Upper lobe of right lung (tissue), 1 donor: ENCODE data around the gene SERPINB6. TPM values are rescaled to one million over a fixed set of nuclear protein-coding genes. Genes with fewer than 3 reads are reported as not detected.

Experiments used
- ATAC-seq: fragments of 200-7000 bp; cut with Tn5 transposase; one replicate; pipeline ENCODE4 v1.9.1; 2020; ENCODE audit warnings: mild to moderate bottlenecking, moderate library complexity
- DNase-seq: peaks from one replicate; pipeline ENCODE4 v3.0.0-alpha.2; 2020
- H3K27ac ChIP-seq: fragments of 200-600 bp; one replicate; pipeline ENCODE4 v1.8.0; 2022
- H3K27me3 ChIP-seq: fragments of 200-600 bp; one replicate; pipeline ENCODE4 v1.8.0; 2022; ENCODE audit warnings: mild to moderate bottlenecking
- H3K36me3 ChIP-seq: fragments of 200-600 bp; one replicate; pipeline ENCODE4 v1.8.0; 2022
- H3K4me1 ChIP-seq: fragments of 200-600 bp; one replicate; pipeline ENCODE4 v1.8.0; 2022
- H3K4me3 ChIP-seq: fragments of 200-600 bp; one replicate; pipeline ENCODE4 v1.8.0; 2022; ENCODE audit warnings: mild to moderate bottlenecking
- H3K9me3 ChIP-seq: fragments of 200-600 bp; one replicate; pipeline ENCODE4 v1.8.0; 2022
- intact Hi-C: fragments of 100-400 bp; cut with DNase I; formaldehyde crosslinking; loops from one replicate; pipeline ENCODE4 v1.11.0; 2022
- total RNA-seq: library from RNA; stranded (reverse); fragmentation: NEBNext Ultra II Directional; extraction: Animal tissue kit (Norgen Biotek cat#: 25700); gene quantifications from one replicate; pipeline ENCODE4 v1.2.1, GENCODE V29; 2021
- TF ChIP-seq, protein P1 (sequence below): fragments of 200-600 bp; IDR thresholded peaks from one replicate; pipeline ENCODE4 v1.8.0; 2022; ENCODE audit warnings: antibody characterized with exemption
- donor health status: DM: no; HTN: yes; CAD: no; lungs with severe emphysema.

SERPINB6 gene
- total RNA-seq, 1 donor from 2014 or later: 157 TPM

DNA sequence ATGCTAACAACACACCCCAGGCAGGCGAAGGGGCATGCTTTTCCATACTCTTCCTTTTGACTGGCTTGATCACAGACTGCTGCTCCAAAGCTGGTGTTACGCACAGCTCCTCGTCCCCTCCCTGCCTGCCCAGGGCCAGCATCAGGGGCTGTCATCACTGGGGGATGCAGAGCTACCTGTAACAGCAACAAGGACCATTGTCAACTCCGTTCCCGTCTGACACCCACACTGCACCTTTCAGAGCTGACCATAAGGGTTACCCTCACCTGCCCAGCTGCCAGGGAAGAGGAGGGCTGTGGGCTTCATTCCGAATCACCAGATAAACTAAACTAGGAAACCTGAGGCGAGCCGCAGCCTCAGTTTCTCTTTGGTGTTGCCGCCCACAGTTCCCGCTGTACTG lies 43.8 kb upstream of the SERPINB6 start:
- H3K27ac ChIP-seq: no peak overlapping the region
- TF ChIP-seq, protein P1, sequence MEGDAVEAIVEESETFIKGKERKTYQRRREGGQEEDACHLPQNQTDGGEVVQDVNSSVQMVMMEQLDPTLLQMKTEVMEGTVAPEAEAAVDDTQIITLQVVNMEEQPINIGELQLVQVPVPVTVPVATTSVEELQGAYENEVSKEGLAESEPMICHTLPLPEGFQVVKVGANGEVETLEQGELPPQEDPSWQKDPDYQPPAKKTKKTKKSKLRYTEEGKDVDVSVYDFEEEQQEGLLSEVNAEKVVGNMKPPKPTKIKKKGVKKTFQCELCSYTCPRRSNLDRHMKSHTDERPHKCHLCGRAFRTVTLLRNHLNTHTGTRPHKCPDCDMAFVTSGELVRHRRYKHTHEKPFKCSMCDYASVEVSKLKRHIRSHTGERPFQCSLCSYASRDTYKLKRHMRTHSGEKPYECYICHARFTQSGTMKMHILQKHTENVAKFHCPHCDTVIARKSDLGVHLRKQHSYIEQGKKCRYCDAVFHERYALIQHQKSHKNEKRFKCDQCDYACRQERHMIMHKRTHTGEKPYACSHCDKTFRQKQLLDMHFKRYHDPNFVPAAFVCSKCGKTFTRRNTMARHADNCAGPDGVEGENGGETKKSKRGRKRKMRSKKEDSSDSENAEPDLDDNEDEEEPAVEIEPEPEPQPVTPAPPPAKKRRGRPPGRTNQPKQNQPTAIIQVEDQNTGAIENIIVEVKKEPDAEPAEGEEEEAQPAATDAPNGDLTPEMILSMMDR: no peak
- peaks cover 43% of the 10 kb centered on the region for H3K36me3 ChIP-seq
- DNase-seq (no peak), ATAC-seq (no peak)
- no peaks in the 10 kb centered on the region for H3K4me1 ChIP-seq
- H3K27me3 ChIP-seq: no peaks in the 10 kb centered on the region
- no peak overlapping the region for H3K4me3 ChIP-seq
- intact Hi-C loops: no loop called here
- H3K9me3 ChIP-seq: peaks cover 15% of the 10 kb centered on the region

DNA sequence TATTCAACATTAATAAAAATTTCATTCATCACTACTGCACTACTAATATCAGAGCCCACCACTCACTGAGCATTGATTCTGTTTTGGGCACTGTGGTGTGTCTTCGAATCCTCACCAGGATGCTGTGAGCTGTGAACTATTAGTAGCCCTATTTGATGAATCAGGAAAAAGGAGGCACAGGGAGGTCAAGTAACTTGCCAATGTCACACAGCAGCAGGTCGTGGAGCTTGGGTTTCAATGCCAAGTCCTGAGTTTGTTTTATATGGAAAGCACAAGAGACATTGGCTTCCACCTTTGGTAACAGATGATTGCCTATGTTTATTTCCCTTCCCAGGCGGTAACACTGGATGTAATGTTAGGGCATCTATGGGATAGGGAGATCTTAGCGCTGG lies 43.3 kb upstream of the SERPINB6 start:
- intact Hi-C loops: no loop called here
- Histone ChIP-seq H3K27ac (no peak overlapping the region), H3K27me3 (no peaks in the 10 kb centered on the region), H3K4me3 (no peak overlapping the region), H3K36me3 (peaks cover 48% of the 10 kb centered on the region), H3K4me1 (no peaks in the 10 kb centered on the region), H3K9me3 (peaks cover 15% of the 10 kb centered on the region)
- TF ChIP-seq, protein P1: no peak
- no peak for DNase-seq
- no peak for ATAC-seq

DNA sequence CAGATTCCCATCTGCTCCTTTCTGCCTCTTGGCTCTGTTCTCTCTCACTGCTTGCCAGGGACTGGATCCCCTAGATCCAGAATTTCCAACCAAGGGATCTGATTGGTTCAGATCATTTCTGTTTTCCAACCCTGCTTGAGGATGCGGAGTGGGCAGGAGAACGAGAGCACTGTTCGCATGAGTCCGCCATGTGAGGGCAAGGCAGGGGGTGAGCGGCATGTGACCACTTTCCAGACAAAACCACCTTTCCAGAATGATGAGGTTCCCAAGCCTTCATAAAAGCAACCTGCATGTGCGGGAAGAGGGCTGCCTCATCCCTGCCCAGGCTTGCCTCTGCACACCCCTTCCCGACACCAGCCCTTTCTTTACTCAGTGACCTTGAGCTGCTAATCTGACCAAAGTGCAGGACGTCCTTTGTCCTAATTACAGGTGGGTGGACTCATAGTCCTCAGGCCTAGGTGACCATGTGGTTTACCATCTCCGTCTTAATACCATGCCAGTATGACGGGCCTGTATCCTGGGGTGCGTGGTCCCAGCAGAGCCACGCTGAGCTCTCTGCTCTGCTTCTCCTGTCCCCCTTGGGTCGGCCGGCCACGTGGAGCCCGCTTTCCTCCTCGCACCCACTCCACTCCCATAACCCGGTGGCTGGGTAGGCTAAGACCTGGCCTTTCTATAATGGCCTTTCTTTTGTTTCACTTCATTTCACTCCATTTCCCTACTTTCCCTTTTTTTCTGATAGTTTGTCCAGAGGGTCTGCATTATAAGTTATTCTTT lies 42.7 kb upstream of the SERPINB6 start:
- H3K4me3 ChIP-seq: no peak overlapping the region
- H3K4me1 ChIP-seq: no peaks in the 10 kb centered on the region
- peaks cover 15% of the 10 kb centered on the region for H3K9me3 ChIP-seq
- DNase-seq (no peak), ATAC-seq (no peak)
- no peak overlapping the region for H3K27ac ChIP-seq
- H3K36me3 ChIP-seq: peaks cover 51% of the 10 kb centered on the region
- TF ChIP-seq, protein P1: no peak
- H3K27me3 ChIP-seq: no peaks in the 10 kb centered on the region
- intact Hi-C loops: no loop called here

DNA sequence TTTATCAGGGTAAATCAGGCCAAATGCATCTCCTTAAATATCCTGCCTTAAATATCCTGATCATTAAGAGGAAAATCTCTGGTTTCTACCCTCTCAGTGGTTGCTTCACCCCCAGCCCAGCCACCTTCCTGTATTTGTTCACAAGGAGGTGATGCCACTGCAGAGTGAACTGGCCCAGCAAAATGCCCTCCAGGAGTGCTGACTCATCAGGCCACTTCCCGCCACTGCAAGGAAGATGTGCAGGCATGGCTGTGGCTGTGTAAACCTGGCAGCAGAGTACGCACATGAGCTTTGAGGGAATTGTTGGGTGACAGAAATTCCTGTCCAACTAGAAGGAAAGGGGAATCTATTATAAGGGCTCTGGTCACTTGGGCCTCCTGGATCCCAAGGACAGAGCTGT lies 42.1 kb upstream of the SERPINB6 start:
- Histone ChIP-seq H3K36me3 (peaks cover 57% of the 10 kb centered on the region), H3K27me3 (no peaks in the 10 kb centered on the region), H3K4me1 (no peaks in the 10 kb centered on the region), H3K4me3 (no peak overlapping the region), H3K9me3 (peaks cover 15% of the 10 kb centered on the region), H3K27ac (no peak overlapping the region)
- DNase-seq (no peak), ATAC-seq (peak; percentile 86)
- TF ChIP-seq, protein P1: no peak
- intact Hi-C loops: no loop called here

DNA sequence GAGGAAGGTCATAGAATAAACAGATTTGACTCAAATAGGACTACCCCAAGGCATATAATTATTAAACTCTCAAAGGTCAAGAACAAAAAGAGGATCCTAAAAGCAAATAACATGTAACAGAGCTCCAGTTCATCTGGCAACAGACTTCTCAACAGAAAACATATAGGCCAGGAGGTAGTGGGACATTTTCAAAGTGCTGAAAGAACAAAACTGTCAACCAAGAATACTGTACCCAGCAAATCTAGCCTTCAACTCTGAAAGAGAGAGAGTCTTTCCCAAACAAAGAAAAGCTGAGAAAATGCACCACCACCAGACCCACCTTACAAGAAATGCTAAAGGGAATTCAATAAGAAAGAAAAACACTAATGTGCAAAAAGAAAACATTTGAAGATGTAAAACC lies 40.2 kb upstream of the SERPINB6 start:
- H3K27me3 ChIP-seq: no peaks in the 10 kb centered on the region
- intact Hi-C loops: no loop called here
- TF ChIP-seq, protein P1: no peak
- H3K36me3 ChIP-seq: peaks cover 62% of the 10 kb centered on the region
- no peak overlapping the region for H3K4me3 ChIP-seq
- no peak for ATAC-seq
- H3K4me1 ChIP-seq: no peaks in the 10 kb centered on the region
- no peak for DNase-seq
- H3K27ac ChIP-seq: no peak overlapping the region
- H3K9me3 ChIP-seq: peaks cover 15% of the 10 kb centered on the region

DNA sequence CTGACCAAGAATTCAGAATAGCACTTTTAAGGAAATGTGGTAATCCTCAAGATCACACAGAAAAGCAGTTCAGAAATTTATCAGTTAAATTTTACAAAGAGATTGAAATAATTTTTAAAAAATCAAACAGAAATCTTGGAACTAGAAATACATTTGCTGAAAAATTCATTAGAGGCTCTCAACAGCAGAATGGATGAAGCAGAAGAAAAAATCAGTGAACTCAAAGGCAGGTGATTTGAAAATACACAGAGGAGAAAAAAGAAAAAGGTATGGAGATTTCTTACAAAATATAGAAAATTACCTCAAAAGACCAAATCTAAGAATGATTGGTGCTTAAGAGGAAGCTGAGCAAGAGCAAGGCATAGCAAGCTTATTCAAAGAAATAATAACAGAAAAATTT lies 39.8 kb upstream of the SERPINB6 start:
- intact Hi-C loops: no loop called here
- H3K4me1 ChIP-seq: no peaks in the 10 kb centered on the region
- H3K27me3 ChIP-seq: no peaks in the 10 kb centered on the region
- no peak for ATAC-seq
- TF ChIP-seq, protein P1: no peak
- no peak overlapping the region for H3K4me3 ChIP-seq
- no peak for DNase-seq
- no peak overlapping the region for H3K27ac ChIP-seq
- H3K9me3 ChIP-seq: peaks cover 15% of the 10 kb centered on the region
- H3K36me3 ChIP-seq: peaks cover 63% of the 10 kb centered on the region
